A673 (cell line): Measurements from ENCODE around the gene ABCC9. TPM values are rescaled to one million over a fixed set of nuclear protein-coding genes. Genes with fewer than 3 reads are reported as not detected.
"Not testable (repeated sequence)": the region's sequence is repeated elsewhere in the genome, so short reads cannot be mapped to it uniquely, and the experiment has no call there.

Experiments used
- BruUV-seq: library from RNA; stranded (reverse); fragments of 400-500 nt; replicated peaks from 2 replicates; lab custom pipeline; 2021; lab: Mats Ljungman, UMichigan
- CTCF ChIA-PET: fragments of 300-600 bp; sonication (Branson Sonifier 250); formaldehyde crosslinking; loops from one replicate; lab custom pipeline; 2022; ENCODE audit warnings: antibody characterized with exemption; lab: Charles Lee
- POLR2A ChIA-PET: fragments of 300-600 bp; sonication (Branson Sonifier 250); formaldehyde crosslinking; loops from one replicate; lab custom pipeline; 2022; ENCODE audit warnings: antibody characterized with exemption; ENCODE audit not compliant: low non-redundant PET; lab: Charles Lee
- DNase-seq: peaks from one replicate; pipeline ENCODE4 v3.0.0-alpha.2; 2015; ENCODE audit warnings: low spot score
- H3K27ac ChIP-seq: fragments of 200-600 bp; sonication (generic); 2 replicates; pipeline ENCODE4 v1.5.1; 2016; ENCODE audit warnings: mixed run types, low read depth, mild to moderate bottlenecking, mixed read lengths, antibody characterized with exemption, low read length; ENCODE audit not compliant: poor library complexity, severe bottlenecking
- H3K27me3 ChIP-seq: fragments of 200-600 bp; sonication (generic); replicated peaks from 2 replicates; pipeline ENCODE4 v1.6.1; 2017; ENCODE audit warnings: mixed run types, low read depth, mild to moderate bottlenecking, mixed read lengths, antibody characterized with exemption, low read length; ENCODE audit not compliant: insufficient read depth, poor library complexity
- H3K36me3 ChIP-seq: fragments of 200-600 bp; sonication (generic); 2 replicates; pipeline ENCODE4 v1.6.1; 2016; ENCODE audit warnings: mixed run types, mild to moderate bottlenecking, mixed read lengths, antibody characterized with exemption, low read length; ENCODE audit not compliant: insufficient read depth, poor library complexity, severe bottlenecking
- H3K4me1 ChIP-seq: fragments of 200-600 bp; sonication (generic); 2 replicates; pipeline ENCODE4 v1.6.1; 2017; ENCODE audit warnings: mixed run types, mild to moderate bottlenecking, mixed read lengths, antibody characterized with exemption, low read length; ENCODE audit not compliant: insufficient read depth, poor library complexity, severe bottlenecking
- H3K4me3 ChIP-seq: fragments of 200-600 bp; sonication (generic); 2 replicates; pipeline ENCODE4 v1.5.1; 2016; ENCODE audit warnings: low read depth, mixed run types, mild to moderate bottlenecking, mixed read lengths, low read length; ENCODE audit not compliant: poor library complexity, severe bottlenecking
- H3K9me3 ChIP-seq: fragments of 200-600 bp; sonication (generic); 2 replicates; pipeline ENCODE4 v1.6.1; 2016; ENCODE audit warnings: mixed run types, low read depth, mild to moderate bottlenecking, mixed read lengths, antibody characterized with exemption, low read length; ENCODE audit not compliant: poor library complexity, severe bottlenecking
- EZH2 ChIP-seq: fragments of 200-600 bp; sonication (generic); IDR thresholded peaks from 2 replicates; pipeline ENCODE4 v1.6.1; 2017; ENCODE audit warnings: borderline replicate concordance, low read depth, mild to moderate bottlenecking, mixed read lengths, antibody characterized with exemption, low read length; ENCODE audit not compliant: poor library complexity, severe bottlenecking
- intact Hi-C: fragments of 100-400 bp; cut with micrococcal nuclease; formaldehyde crosslinking; loops from one replicate; pipeline ENCODE4 v1.10.0; 2022; ENCODE audit not compliant: unreplicated experiment
- total RNA-seq: library from RNA; stranded (reverse); gene quantifications from 2 replicates; pipeline ENCODE4 v1.2.3, GENCODE V29; 2021
- TF ChIP-seq, protein P1 (sequence below): fragments of 300-800, 200-600 bp; sonication (generic); conservative IDR thresholded peaks from 2 replicates; pipeline ENCODE4 v1.5.1; 2017; ENCODE audit warnings: low read depth, mild to moderate bottlenecking, antibody characterized with exemption, low read length, moderate library complexity, mixed read lengths

ABCC9 gene
- total RNA-seq, 1 experiment from 2014 or later = not detected

DNA sequence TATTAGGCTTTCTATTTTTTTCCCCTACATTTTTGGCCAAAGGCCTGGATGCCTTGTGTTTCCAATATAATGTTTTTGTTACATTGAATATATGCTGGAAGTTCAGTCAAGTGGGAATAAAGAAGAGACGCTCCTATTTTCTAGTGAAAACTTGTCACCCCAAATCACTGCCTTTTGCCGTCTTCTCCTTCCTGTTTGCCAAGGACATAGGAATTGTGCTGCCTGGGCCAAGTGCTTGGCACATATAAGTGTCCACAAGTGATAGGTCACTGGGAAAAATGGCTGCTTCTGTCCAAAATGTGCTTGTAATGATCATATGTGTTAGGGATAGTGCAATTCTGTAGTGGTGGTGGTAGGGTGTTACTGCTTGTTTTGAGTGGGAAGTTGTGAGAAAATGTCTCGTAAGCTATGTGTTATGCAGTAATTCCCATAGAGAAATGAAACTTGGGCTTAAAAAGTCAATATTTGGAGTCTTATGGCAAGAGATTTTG, 155.1 kb downstream of the ABCC9 start:
- TF ChIP-seq, protein P1, sequence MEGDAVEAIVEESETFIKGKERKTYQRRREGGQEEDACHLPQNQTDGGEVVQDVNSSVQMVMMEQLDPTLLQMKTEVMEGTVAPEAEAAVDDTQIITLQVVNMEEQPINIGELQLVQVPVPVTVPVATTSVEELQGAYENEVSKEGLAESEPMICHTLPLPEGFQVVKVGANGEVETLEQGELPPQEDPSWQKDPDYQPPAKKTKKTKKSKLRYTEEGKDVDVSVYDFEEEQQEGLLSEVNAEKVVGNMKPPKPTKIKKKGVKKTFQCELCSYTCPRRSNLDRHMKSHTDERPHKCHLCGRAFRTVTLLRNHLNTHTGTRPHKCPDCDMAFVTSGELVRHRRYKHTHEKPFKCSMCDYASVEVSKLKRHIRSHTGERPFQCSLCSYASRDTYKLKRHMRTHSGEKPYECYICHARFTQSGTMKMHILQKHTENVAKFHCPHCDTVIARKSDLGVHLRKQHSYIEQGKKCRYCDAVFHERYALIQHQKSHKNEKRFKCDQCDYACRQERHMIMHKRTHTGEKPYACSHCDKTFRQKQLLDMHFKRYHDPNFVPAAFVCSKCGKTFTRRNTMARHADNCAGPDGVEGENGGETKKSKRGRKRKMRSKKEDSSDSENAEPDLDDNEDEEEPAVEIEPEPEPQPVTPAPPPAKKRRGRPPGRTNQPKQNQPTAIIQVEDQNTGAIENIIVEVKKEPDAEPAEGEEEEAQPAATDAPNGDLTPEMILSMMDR = no peak
- no peak for TF ChIP-seq EZH2
- intact Hi-C loops = no loop called here
- no peak for DNase-seq
- Histone ChIP-seq H3K27ac (no peak overlapping the region), H3K9me3 (no peaks in the 10 kb centered on the region), H3K36me3 (no peaks in the 10 kb centered on the region), H3K4me1 (no peaks in the 10 kb centered on the region), H3K4me3 (no peak overlapping the region), H3K27me3 (no peaks in the 10 kb centered on the region)
- ChIA-PET CTCF (no interaction called here), POLR2A (no interaction called here)
- BruUV-seq = no TSS peak

- BruUV-seq, DNase-seq, H3K4me1 ChIP-seq, H3K36me3 ChIP-seq, POLR2A ChIA-PET, H3K27ac ChIP-seq, H3K27me3 ChIP-seq, intact Hi-C loops, CTCF ChIA-PET, H3K4me3 ChIP-seq, H3K9me3 ChIP-seq: not testable (repeated sequence)
These were observed 158.5 kb downstream of the ABCC9 start for GRCh38 chr12:21782723-21783122.

- BruUV-seq = no TSS peak
- CTCF ChIA-PET = no interaction called here
- no peaks in the 10 kb centered on the region for H3K4me1 ChIP-seq
- H3K9me3 ChIP-seq = no peaks in the 10 kb centered on the region
- H3K4me3 ChIP-seq = no peak overlapping the region
- DNase-seq = no peak
- no peak overlapping the region for H3K27ac ChIP-seq
- peaks cover 21% of the 10 kb centered on the region for H3K27me3 ChIP-seq
- no peaks in the 10 kb centered on the region for H3K36me3 ChIP-seq
- intact Hi-C loops = no loop called here
- TF ChIP-seq, protein P1 = no peak
- TF ChIP-seq EZH2 = no peak
- POLR2A ChIA-PET = no interaction called here
These were observed 160.4 kb downstream of the ABCC9 start for GRCh38 chr12:21780786-21781185.

DNA sequence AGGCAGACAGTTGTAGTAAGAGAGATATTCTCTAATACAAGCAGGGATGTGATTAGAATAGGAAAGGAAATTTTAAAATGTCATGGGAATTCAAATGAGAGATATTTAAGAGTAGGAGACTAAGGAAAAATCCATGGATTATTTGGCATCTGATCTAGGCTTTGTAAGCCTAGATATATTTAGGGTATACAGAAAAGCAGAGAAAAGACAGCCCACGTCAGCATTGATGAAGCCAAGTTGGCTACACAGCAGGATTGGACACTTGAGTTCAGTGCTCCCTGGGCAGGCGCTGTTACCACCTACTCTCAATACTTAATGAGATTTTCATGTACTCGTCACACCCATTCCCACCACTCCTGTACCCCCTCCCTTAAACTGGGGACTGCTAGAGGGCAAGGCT, 165.1 kb downstream of the ABCC9 start:
- H3K4me3 ChIP-seq = no peak overlapping the region
- TF ChIP-seq, protein P1 = no peak
- TF ChIP-seq EZH2 = no peak
- DNase-seq = no peak
- BruUV-seq = no TSS peak
- peaks cover 60% of the 10 kb centered on the region for H3K27me3 ChIP-seq
- H3K9me3 ChIP-seq = no peaks in the 10 kb centered on the region
- no peaks in the 10 kb centered on the region for H3K4me1 ChIP-seq
- H3K27ac ChIP-seq = no peak overlapping the region
- ChIA-PET CTCF (no interaction called here), POLR2A (no interaction called here)
- intact Hi-C loops = no loop called here
- H3K36me3 ChIP-seq = no peaks in the 10 kb centered on the region
